PC-3 (cell line): ENCODE results near the gene FXYD3.

Experiments
- EZH2 ChIP-seq: fragments of 300-600 bp; sonication (generic); IDR thresholded peaks from one replicate; pipeline ENCODE4 v1.6.1; 2017; ENCODE audit warnings: antibody characterized with exemption, mild to moderate bottlenecking, low read length; ENCODE audit not compliant: unreplicated experiment
- TF ChIP-seq, protein P1 (sequence below): fragments of 300-600 bp; sonication (generic); conservative IDR thresholded peaks from 2 replicates; pipeline ENCODE4 v1.5.1; 2017; ENCODE audit warnings: antibody characterized with exemption, low read depth, mild to moderate bottlenecking, low read length

DNA sequence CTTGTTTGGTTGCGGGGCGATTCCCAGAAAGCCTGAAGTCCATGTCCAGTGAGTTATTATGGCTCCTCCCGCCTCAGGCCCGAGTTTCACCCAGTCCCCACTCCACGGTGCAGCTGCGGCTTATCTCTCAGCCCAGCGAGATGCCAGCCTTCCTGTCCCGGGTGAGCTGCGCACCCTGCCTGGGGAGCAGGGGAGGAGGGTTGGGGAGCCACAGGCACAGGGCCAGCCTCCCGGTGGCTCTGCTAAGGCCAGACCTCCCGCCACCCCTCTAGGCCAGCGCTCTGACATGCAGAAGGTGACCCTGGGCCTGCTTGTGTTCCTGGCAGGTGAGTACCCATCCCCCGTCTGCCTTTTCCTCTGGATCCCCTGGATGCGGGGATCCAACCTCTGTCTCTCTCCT is 3.5 kb downstream of the FXYD3 start:
- TF ChIP-seq, protein P1, sequence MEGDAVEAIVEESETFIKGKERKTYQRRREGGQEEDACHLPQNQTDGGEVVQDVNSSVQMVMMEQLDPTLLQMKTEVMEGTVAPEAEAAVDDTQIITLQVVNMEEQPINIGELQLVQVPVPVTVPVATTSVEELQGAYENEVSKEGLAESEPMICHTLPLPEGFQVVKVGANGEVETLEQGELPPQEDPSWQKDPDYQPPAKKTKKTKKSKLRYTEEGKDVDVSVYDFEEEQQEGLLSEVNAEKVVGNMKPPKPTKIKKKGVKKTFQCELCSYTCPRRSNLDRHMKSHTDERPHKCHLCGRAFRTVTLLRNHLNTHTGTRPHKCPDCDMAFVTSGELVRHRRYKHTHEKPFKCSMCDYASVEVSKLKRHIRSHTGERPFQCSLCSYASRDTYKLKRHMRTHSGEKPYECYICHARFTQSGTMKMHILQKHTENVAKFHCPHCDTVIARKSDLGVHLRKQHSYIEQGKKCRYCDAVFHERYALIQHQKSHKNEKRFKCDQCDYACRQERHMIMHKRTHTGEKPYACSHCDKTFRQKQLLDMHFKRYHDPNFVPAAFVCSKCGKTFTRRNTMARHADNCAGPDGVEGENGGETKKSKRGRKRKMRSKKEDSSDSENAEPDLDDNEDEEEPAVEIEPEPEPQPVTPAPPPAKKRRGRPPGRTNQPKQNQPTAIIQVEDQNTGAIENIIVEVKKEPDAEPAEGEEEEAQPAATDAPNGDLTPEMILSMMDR = no peak
- no peak for TF ChIP-seq EZH2
